ENCODE measurements around the gene PRUNE2. TPM values are rescaled to one million over a fixed set of nuclear protein-coding genes. Genes with fewer than 3 reads are reported as not detected.

PRUNE2 gene
- total RNA-seq, 2 experiments from 2014 or later: not detected

GRCh38 chr9:76699971-76700370 lies 205.9 kb downstream of the PRUNE2 start:
- Mint-ChIP-seq H3K9me3 (no peaks in the 10 kb centered on the region), H3K4me3 (no peak overlapping the region), H3K36me3 (ENCODE audit: low read depth) (no peaks in the 10 kb centered on the region), H3K27me3 (peaks cover 40% of the 10 kb centered on the region), H3K4me1 (ENCODE audit: low read depth) (peaks cover 4% of the 10 kb centered on the region), H3K27ac (no peak overlapping the region)
- DNase-seq (no peak), ATAC-seq (ENCODE audit: poor library complexity) (no peak)
- no peak overlapping the region for H3K4me3 ChIP-seq (ENCODE audit: low read length)
- H3K27ac ChIP-seq (ENCODE audit: low read depth in 1 of 2, low read length in 2 of 2): no peak overlapping the region
- ChIA-PET POLR2A (no interaction called here), CTCF (no interaction called here)
- no peak for TF ChIP-seq CTCF (IDR thresholded peaks at IDR 0.05)
- H3K4me1 ChIP-seq (ENCODE audit: insufficient read depth, low read length): peaks cover 3% of the 10 kb centered on the region
- H3K9me3 ChIP-seq (ENCODE audit: control insufficient read depth in 1 of 2, insufficient read depth in 1 of 2, low read length in 2 of 2): no peaks in the 10 kb centered on the region
- H3K27me3 ChIP-seq (ENCODE audit: control insufficient read depth in 1 of 2, insufficient read depth in 2 of 2, low read length in 2 of 2): peaks cover 3 to 4% of the 10 kb centered on the region in 2 experiments
- H3K36me3 ChIP-seq (ENCODE audit: insufficient read depth, low read length): no peaks in the 10 kb centered on the region
- intact Hi-C loops (cut with DNase I, micrococcal nuclease): loop anchor here in 1 of 2 experiments (2.0 to 5.0 kb wide), 2 partner anchors 19 to 298 kb away; no protein-coding TSS in a partner anchor

- Histone ChIP-seq H3K36me3 (ENCODE audit: insufficient read depth, low read length) (no peaks in the 10 kb centered on the region), H3K27me3 (ENCODE audit: control insufficient read depth in 1 of 2, insufficient read depth in 2 of 2, low read length in 2 of 2) (peaks cover 8 to 9% of the 10 kb centered on the region in 2 experiments), H3K4me1 (ENCODE audit: insufficient read depth, low read length) (no peaks in the 10 kb centered on the region), H3K27ac (ENCODE audit: low read depth in 1 of 2, low read length in 2 of 2) (no peak overlapping the region), H3K9me3 (ENCODE audit: control insufficient read depth in 1 of 2, insufficient read depth in 1 of 2, low read length in 2 of 2) (no peaks in the 10 kb centered on the region), H3K4me3 (ENCODE audit: low read length) (no peak overlapping the region)
- intact Hi-C loops (cut with DNase I, micrococcal nuclease): no loop called here
- ATAC-seq (ENCODE audit: poor library complexity) (no peak), DNase-seq (no peak)
- Mint-ChIP-seq H3K4me1 (ENCODE audit: low read depth) (no peaks in the 10 kb centered on the region), H3K27ac (no peak overlapping the region), H3K36me3 (ENCODE audit: low read depth) (no peaks in the 10 kb centered on the region), H3K9me3 (no peaks in the 10 kb centered on the region), H3K4me3 (no peak overlapping the region), H3K27me3 (peaks cover 35% of the 10 kb centered on the region)
- CTCF ChIA-PET: no interaction called here
- TF ChIP-seq CTCF (IDR thresholded peaks at IDR 0.05): no peak
- POLR2A ChIA-PET: no interaction called here
Observed at GRCh38 chr9:76697554-76697953, 208.4 kb downstream of the PRUNE2 start.

GRCh38 chr9:76697081-76697480 lies 208.8 kb downstream of the PRUNE2 start:
- H3K27me3 Mint-ChIP-seq: peaks cover 39% of the 10 kb centered on the region

More at GRCh38 chr9:76697081-76697480, 208.8 kb downstream of the PRUNE2 start:
- ATAC-seq (ENCODE audit: poor library complexity) (no peak), DNase-seq (no peak)
- Histone ChIP-seq H3K27ac (ENCODE audit: low read depth in 1 of 2, low read length in 2 of 2) (no peak overlapping the region), H3K36me3 (ENCODE audit: insufficient read depth, low read length) (no peaks in the 10 kb centered on the region), H3K4me1 (ENCODE audit: insufficient read depth, low read length) (peaks cover 1% of the 10 kb centered on the region), H3K4me3 (ENCODE audit: low read length) (no peak overlapping the region), H3K9me3 (ENCODE audit: control insufficient read depth in 1 of 2, insufficient read depth in 1 of 2, low read length in 2 of 2) (no peaks in the 10 kb centered on the region), H3K27me3 (ENCODE audit: control insufficient read depth in 1 of 2, insufficient read depth in 2 of 2, low read length in 2 of 2) (peaks cover 8 to 12% of the 10 kb centered on the region in 2 experiments)
- CTCF ChIA-PET: no interaction called here
- Mint-ChIP-seq H3K4me3 (no peak overlapping the region), H3K9me3 (no peaks in the 10 kb centered on the region), H3K4me1 (ENCODE audit: low read depth) (peaks cover 2% of the 10 kb centered on the region), H3K27ac (no peak overlapping the region), H3K36me3 (ENCODE audit: low read depth) (no peaks in the 10 kb centered on the region)
- intact Hi-C loops (cut with DNase I, micrococcal nuclease): no loop called here
- POLR2A ChIA-PET: no interaction called here
- no peak for TF ChIP-seq CTCF (IDR thresholded peaks at IDR 0.05)
